Kidney epithelial cell (primary cell): ENCODE data around the gene CDC42EP5. TPM values are rescaled to one million over a fixed set of nuclear protein-coding genes. Genes with fewer than 3 reads are reported as not detected.

Source experiments
- DNase-seq: peaks from one replicate; pipeline ENCODE4 v3.0.0-alpha.2; 2010; ENCODE audit warnings: low read depth
- H3K27me3 ChIP-seq: 2 replicates; pipeline ENCODE4 v1.6.0; 2011; ENCODE audit warnings: low read length; ENCODE audit not compliant: control insufficient read depth, insufficient read depth
- H3K36me3 ChIP-seq: 2 replicates; pipeline ENCODE4 v1.5.1; 2011; ENCODE audit warnings: low read length; ENCODE audit not compliant: control insufficient read depth, insufficient read depth
- H3K4me3 ChIP-seq: 2 replicates; pipeline ENCODE4 v1.5.1; 2011; ENCODE audit warnings: low read depth, mild to moderate bottlenecking, control low read depth, low read length
- total RNA-seq: library from RNA; depleted of rRNA; stranded (reverse); fragments of >200 nt; gene quantifications from 2 replicates; pipeline ENCODE4 v1.2.3, GENCODE V29; 2015
- TF ChIP-seq, protein P1 (sequence below): IDR thresholded peaks from 2 replicates; pipeline ENCODE4 v1.5.1; 2011; ENCODE audit warnings: mild to moderate bottlenecking, moderate library complexity, low read length, control low read depth, inconsistent platforms; ENCODE audit not compliant: insufficient read depth, poor library complexity, severe bottlenecking

CDC42EP5 gene
- total RNA-seq, 1 donor from 2014 or later = 24.4 TPM

DNA sequence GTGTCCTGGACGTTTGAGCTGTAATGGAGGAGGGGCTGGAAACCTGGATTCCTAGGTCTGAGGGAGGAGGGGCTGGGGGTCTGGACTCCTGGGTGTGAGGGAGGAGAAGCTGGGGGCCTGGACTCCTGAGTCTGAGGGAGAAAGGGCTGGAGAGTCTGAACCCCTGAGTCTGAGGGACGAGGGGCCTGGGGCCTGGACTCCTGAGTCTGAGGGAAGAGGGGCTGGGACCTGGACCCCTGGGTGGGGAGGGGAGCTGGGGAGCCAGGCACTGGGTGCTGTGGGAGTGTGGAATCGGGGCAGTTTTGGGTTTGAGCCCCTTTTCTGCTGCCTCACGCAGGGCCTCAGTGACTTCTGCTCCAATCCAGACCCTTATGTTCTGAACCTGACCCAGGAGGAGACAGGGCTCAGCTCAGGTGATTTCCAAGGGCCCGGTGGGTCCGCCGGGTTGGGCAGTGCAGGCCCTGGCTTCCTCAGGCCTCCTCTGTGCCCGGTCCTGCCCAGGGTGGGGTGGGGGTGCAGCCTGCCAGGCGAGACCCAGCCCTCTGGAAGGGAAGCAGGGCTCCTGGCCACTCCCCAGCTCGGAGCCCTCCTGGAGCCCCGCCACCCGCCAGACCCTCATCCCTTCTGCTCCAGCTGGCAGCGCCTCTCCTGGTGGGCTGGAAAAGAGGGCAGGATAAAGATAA, 43.4 kb downstream of the CDC42EP5 start:
- no peaks in the 10 kb centered on the region for H3K36me3 ChIP-seq
- TF ChIP-seq, protein P1, sequence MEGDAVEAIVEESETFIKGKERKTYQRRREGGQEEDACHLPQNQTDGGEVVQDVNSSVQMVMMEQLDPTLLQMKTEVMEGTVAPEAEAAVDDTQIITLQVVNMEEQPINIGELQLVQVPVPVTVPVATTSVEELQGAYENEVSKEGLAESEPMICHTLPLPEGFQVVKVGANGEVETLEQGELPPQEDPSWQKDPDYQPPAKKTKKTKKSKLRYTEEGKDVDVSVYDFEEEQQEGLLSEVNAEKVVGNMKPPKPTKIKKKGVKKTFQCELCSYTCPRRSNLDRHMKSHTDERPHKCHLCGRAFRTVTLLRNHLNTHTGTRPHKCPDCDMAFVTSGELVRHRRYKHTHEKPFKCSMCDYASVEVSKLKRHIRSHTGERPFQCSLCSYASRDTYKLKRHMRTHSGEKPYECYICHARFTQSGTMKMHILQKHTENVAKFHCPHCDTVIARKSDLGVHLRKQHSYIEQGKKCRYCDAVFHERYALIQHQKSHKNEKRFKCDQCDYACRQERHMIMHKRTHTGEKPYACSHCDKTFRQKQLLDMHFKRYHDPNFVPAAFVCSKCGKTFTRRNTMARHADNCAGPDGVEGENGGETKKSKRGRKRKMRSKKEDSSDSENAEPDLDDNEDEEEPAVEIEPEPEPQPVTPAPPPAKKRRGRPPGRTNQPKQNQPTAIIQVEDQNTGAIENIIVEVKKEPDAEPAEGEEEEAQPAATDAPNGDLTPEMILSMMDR = no peak
- no peak for DNase-seq
- H3K4me3 ChIP-seq = no peak overlapping the region
- H3K27me3 ChIP-seq = peaks cover 28% of the 10 kb centered on the region

DNA sequence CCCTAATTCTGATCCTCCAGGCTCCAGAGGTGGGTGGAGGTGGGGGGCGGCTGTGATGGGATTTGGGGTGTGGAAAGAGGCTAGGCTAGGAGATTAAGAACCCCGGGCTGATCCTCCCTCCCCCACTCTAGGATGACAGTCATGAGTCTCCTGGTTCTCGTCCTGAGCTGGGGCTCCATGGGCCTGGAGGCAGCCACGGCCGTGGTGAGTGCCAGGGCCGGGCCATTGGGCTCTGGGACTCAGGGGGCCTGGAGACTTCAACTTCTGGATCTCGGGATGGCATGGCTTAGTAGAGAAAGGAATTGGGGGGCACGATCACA, 44.0 kb downstream of the CDC42EP5 start:
- no peak overlapping the region for H3K4me3 ChIP-seq
- no peak for DNase-seq
- peaks cover 28% of the 10 kb centered on the region for H3K27me3 ChIP-seq
- H3K36me3 ChIP-seq = no peaks in the 10 kb centered on the region
- TF ChIP-seq, protein P1 = no peak

DNA sequence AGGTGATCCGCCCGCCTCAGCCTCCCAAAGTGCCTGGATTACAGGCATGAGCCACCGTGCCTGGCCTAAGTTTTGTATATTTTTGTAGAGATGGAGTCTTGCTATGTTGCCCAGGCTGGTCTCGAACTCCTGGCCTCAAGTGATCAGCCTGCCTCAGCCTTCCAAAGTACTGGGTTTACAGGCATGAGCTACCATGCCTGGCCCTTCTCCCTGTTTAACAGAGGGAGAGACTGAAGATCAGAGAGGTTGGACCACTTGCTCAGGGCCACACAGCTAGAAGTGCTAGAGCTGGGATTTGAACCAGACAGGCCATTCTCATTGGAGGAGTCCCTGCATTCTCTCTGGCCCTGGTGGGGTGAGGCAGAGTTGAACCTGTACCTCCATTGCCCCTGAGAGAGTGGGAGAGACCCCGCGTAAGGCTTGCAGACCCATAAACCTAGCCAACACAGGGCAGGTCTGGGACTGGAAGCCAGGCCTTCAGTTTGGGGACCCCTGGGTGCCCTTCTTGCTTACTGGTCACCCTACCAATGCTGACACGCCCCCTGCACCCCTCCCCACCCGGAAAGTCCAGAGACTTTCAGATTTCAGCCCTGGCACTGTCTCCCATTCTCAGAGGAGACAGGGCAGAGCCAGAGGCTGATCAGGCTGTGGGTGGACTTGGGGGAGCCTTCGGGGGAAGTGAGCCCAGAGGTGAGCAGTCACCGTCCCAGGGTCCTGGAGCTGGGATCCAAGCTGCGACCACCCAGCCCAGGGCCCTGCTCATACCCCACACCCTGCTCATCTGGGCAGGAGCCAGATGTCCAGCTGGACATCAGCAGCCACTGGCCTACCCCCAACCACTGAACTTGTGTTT, 44.5 kb downstream of the CDC42EP5 start:
- Histone ChIP-seq H3K27me3 (peaks cover 28% of the 10 kb centered on the region), H3K36me3 (no peaks in the 10 kb centered on the region), H3K4me3 (no peak overlapping the region)
- TF ChIP-seq, protein P1 = no peak
- no peak for DNase-seq

DNA sequence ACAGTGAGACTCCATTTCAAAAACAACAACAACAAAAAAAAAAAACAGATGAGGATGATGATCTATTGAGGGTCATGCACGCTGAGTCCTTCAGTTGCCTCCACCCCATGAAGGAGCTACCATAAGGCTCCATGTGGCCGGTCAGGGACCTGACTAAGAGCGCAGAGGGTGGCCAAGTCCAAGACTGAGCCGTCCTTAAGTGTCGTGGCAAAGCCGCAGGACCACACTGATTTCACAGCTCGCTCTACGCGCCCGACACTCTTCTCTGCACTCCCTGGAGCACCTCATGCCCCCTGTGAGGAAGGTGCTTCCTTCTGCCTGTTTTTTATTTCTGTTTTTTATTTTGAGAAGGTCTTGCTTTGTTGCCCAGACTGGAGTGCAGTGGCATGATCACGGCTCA, 45.5 kb downstream of the CDC42EP5 start:
- Histone ChIP-seq H3K36me3 (no peaks in the 10 kb centered on the region), H3K4me3 (no peak overlapping the region), H3K27me3 (peaks cover 28% of the 10 kb centered on the region)
- DNase-seq = no peak
- TF ChIP-seq, protein P1 = no peak

DNA sequence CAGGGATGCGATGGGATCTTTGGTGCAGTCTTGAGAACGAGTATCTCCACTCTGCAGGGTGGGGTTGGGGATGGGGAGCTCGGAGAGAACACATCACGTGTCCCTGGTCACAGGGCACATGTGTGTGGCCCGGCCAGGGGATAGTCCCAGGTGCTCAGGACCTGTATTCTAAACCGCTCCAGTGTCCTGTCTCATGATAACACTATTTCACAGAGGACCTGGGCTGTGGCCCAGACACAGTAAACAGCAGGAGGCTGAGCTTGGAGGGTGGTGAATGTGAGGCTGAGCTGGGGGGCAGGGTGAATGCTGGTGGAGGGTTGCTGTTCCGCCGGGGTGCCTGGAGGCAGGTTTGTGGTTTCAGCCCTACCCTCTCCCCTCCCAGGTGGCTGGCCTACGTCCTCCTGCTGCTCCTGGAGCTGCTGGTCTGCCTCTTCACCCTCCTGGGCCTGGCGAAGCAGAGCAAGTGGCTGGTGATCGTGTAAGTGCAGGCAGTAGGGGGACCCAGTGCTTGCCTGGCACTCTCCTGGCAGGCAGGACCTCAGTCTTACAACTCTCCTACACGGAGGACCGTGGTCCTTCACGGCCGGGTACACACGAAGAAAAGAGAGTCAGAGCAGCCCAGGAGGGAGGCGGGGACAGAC, 46.7 kb downstream of the CDC42EP5 start:
- Histone ChIP-seq H3K36me3 (no peaks in the 10 kb centered on the region), H3K27me3 (peaks cover 35% of the 10 kb centered on the region), H3K4me3 (no peak overlapping the region)
- no peak for DNase-seq
- TF ChIP-seq, protein P1 = no peak
